GM18499 (cell line): ENCODE results near the gene ERC2.

Experiments
- ATAC-seq: cut with Tn5 transposase; IDR thresholded peaks from one replicate; pipeline ENCODE4 v1.9.1; 2021; ENCODE audit warnings: moderate number of reproducible peaks; ENCODE audit not compliant: insufficient read depth, unreplicated experiment

ERC2 gene

GRCh38 chr3:56428667-56429066 lies 39.6 kb downstream of the ERC2 start:
- no peak for ATAC-seq

GRCh38 chr3:56424885-56425284 lies 43.4 kb downstream of the ERC2 start:
- no peak for ATAC-seq

GRCh38 chr3:56424336-56424735 lies 43.9 kb downstream of the ERC2 start:
- no peak for ATAC-seq

- no peak for ATAC-seq
Measured at GRCh38 chr3:56423661-56424099, 44.6 kb downstream of the ERC2 start.

GRCh38 chr3:56422316-56422715 lies 46.0 kb downstream of the ERC2 start:
- no peak for ATAC-seq

GRCh38 chr3:56421205-56421604 lies 47.1 kb downstream of the ERC2 start:
- ATAC-seq: no peak

- no peak for ATAC-seq
Measured at GRCh38 chr3:56415652-56416051, 52.6 kb downstream of the ERC2 start.

- ATAC-seq: no peak
Measured at GRCh38 chr3:56413911-56414310, 54.4 kb downstream of the ERC2 start.

GRCh38 chr3:56411166-56411565 lies 57.1 kb downstream of the ERC2 start:
- no peak for ATAC-seq

GRCh38 chr3:56410576-56410975 lies 57.7 kb downstream of the ERC2 start:
- ATAC-seq: no peak

GRCh38 chr3:56409790-56410189 lies 58.5 kb downstream of the ERC2 start:
- ATAC-seq: no peak

GRCh38 chr3:56408761-56409196 lies 59.5 kb downstream of the ERC2 start:
- ATAC-seq: no peak

- no peak for ATAC-seq
Measured at GRCh38 chr3:56406826-56407515, 61.3 kb downstream of the ERC2 start.

GRCh38 chr3:56404884-56405283 lies 63.4 kb downstream of the ERC2 start:
- no peak for ATAC-seq

GRCh38 chr3:56398659-56399058 lies 69.6 kb downstream of the ERC2 start:
- ATAC-seq: no peak

GRCh38 chr3:56397798-56398197 lies 70.5 kb downstream of the ERC2 start:
- ATAC-seq: no peak

- no peak for ATAC-seq
Measured at GRCh38 chr3:56389183-56389830, 79.0 kb downstream of the ERC2 start.

GRCh38 chr3:56383092-56383491 lies 85.2 kb downstream of the ERC2 start:
- ATAC-seq: no peak

- no peak for ATAC-seq
Measured at GRCh38 chr3:56379723-56380287, 88.5 kb downstream of the ERC2 start.

- ATAC-seq: no peak
Measured at GRCh38 chr3:56375654-56376053, 92.6 kb downstream of the ERC2 start.

GRCh38 chr3:56373386-56373785 lies 94.9 kb downstream of the ERC2 start:
- no peak for ATAC-seq
